BLaER1 (cell line): ENCODE measurements around the gene CCR3.

Experiments used
- H3K27ac ChIP-seq: shearing (Covaris generic); formaldehyde crosslinking; 2 replicates; pipeline ENCODE4 v1.8.1; 2022
- H3K27me3 ChIP-seq: shearing (Covaris generic); formaldehyde crosslinking; 2 replicates; pipeline ENCODE4 v1.8.1; 2022
- H3K36me3 ChIP-seq: shearing (Covaris generic); formaldehyde crosslinking; 2 replicates; pipeline ENCODE4 v1.8.1; 2022
- H3K4me1 ChIP-seq: shearing (Covaris generic); formaldehyde crosslinking; 2 replicates; pipeline ENCODE4 v1.8.1; 2022
- H3K4me2 ChIP-seq: shearing (Covaris generic); formaldehyde crosslinking; 2 replicates; pipeline ENCODE4 v1.8.1; 2022
- H3K4me3 ChIP-seq: shearing (Covaris generic); formaldehyde crosslinking; 2 replicates; pipeline ENCODE4 v1.8.1; 2022
- H3K9ac ChIP-seq: shearing (Covaris generic); formaldehyde crosslinking; 2 replicates; pipeline ENCODE4 v1.8.1; 2022
- H3K9me3 ChIP-seq: shearing (Covaris generic); formaldehyde crosslinking; 2 replicates; pipeline ENCODE4 v1.8.1; 2022
- H4K20me1 ChIP-seq: shearing (Covaris generic); formaldehyde crosslinking; 2 replicates; pipeline ENCODE4 v1.8.1; 2022
- Cebpa-rat ChIP-seq: shearing (Covaris generic); IDR thresholded peaks from 2 replicates; pipeline ENCODE4 v1.8.1; 2022

The CCR3 gene

GRCh38 chr3:46269556-46269955 is 27.3 kb downstream of the CCR3 start:
- Histone ChIP-seq H3K4me1 (no peaks in the 10 kb centered on the region), H3K4me3 (no peak overlapping the region), H3K27ac (no peak overlapping the region), H3K9ac (no peak overlapping the region), H4K20me1 (no peaks in the 10 kb centered on the region), H3K36me3 (no peaks in the 10 kb centered on the region), H3K27me3 (no peaks in the 10 kb centered on the region), H3K9me3 (no peaks in the 10 kb centered on the region), H3K4me2 (no peak overlapping the region)
- no peak for TF ChIP-seq Cebpa-rat

- Histone ChIP-seq H3K4me2 (no peak overlapping the region), H3K27ac (no peak overlapping the region)
Measured at GRCh38 chr3:46270474-46270873, 28.2 kb downstream of the CCR3 start.

GRCh38 chr3:46271209-46271745 is 29.0 kb downstream of the CCR3 start:
- no peaks in the 10 kb centered on the region for H4K20me1 ChIP-seq
- no peaks in the 10 kb centered on the region for H3K36me3 ChIP-seq
- 0 out of 2 replicates have a peak, but pooled peaks cover under 1% of the 10 kb centered on the region for H3K9me3 ChIP-seq
- H3K27me3 ChIP-seq: no peaks in the 10 kb centered on the region
- no peaks in the 10 kb centered on the region for H3K4me1 ChIP-seq
- no peak overlapping the region for H3K4me3 ChIP-seq
- H3K4me2 ChIP-seq: no peak overlapping the region
- H3K27ac ChIP-seq: no peak overlapping the region
- no peak overlapping the region for H3K9ac ChIP-seq
- TF ChIP-seq Cebpa-rat: no peak

More at GRCh38 chr3:46270474-46270873, 28.2 kb downstream of the CCR3 start:
- H4K20me1 ChIP-seq: no peaks in the 10 kb centered on the region
- H3K4me3 ChIP-seq: no peak overlapping the region
- TF ChIP-seq Cebpa-rat: no peak
- no peaks in the 10 kb centered on the region for H3K4me1 ChIP-seq
- no peak overlapping the region for H3K9ac ChIP-seq
- no peaks in the 10 kb centered on the region for H3K9me3 ChIP-seq
- no peaks in the 10 kb centered on the region for H3K36me3 ChIP-seq
- no peaks in the 10 kb centered on the region for H3K27me3 ChIP-seq

- no peak overlapping the region for H3K4me2 ChIP-seq
- no peak overlapping the region for H3K9ac ChIP-seq
- no peak overlapping the region for H3K27ac ChIP-seq
- H3K9me3 ChIP-seq: 0 out of 2 replicates have a peak, but pooled peaks cover 6% of the 10 kb centered on the region
- no peaks in the 10 kb centered on the region for H3K4me1 ChIP-seq
- H3K4me3 ChIP-seq: no peak overlapping the region
- H3K36me3 ChIP-seq: no peaks in the 10 kb centered on the region
- TF ChIP-seq Cebpa-rat: no peak
- H3K27me3 ChIP-seq: no peaks in the 10 kb centered on the region
- no peaks in the 10 kb centered on the region for H4K20me1 ChIP-seq
Measured at GRCh38 chr3:46272028-46272451, 29.8 kb downstream of the CCR3 start.

GRCh38 chr3:46276497-46277099 is 34.3 kb downstream of the CCR3 start:
- Histone ChIP-seq H4K20me1 (no peaks in the 10 kb centered on the region), H3K4me1 (no peaks in the 10 kb centered on the region), H3K4me3 (no peak overlapping the region), H3K36me3 (no peaks in the 10 kb centered on the region), H3K9ac (no peak overlapping the region), H3K9me3 (peaks cover 31% of the 10 kb centered on the region), H3K27me3 (no peaks in the 10 kb centered on the region), H3K4me2 (no peak overlapping the region), H3K27ac (no peak overlapping the region)
- TF ChIP-seq Cebpa-rat: no peak

GRCh38 chr3:46277476-46277875 is 35.2 kb downstream of the CCR3 start:
- H3K36me3 ChIP-seq: no peaks in the 10 kb centered on the region
- no peaks in the 10 kb centered on the region for H4K20me1 ChIP-seq
- peaks cover 31% of the 10 kb centered on the region for H3K9me3 ChIP-seq
- H3K4me2 ChIP-seq: no peak overlapping the region
- TF ChIP-seq Cebpa-rat: no peak
- H3K9ac ChIP-seq: no peak overlapping the region
- no peak overlapping the region for H3K27ac ChIP-seq
- H3K4me3 ChIP-seq: no peak overlapping the region
- H3K4me1 ChIP-seq: no peaks in the 10 kb centered on the region
- H3K27me3 ChIP-seq: no peaks in the 10 kb centered on the region

GRCh38 chr3:46278816-46279672 is 36.8 kb downstream of the CCR3 start:
- no peak for TF ChIP-seq Cebpa-rat
- Histone ChIP-seq H3K36me3 (no peaks in the 10 kb centered on the region), H4K20me1 (no peaks in the 10 kb centered on the region), H3K4me2 (no peak overlapping the region), H3K4me3 (no peak overlapping the region), H3K27me3 (no peaks in the 10 kb centered on the region), H3K4me1 (no peaks in the 10 kb centered on the region), H3K9ac (no peak overlapping the region), H3K27ac (no peak overlapping the region), H3K9me3 (peaks cover 31% of the 10 kb centered on the region)

- Histone ChIP-seq H3K27ac (no peak overlapping the region), H3K4me2 (no peak overlapping the region), H3K36me3 (no peaks in the 10 kb centered on the region), H3K4me3 (no peak overlapping the region), H3K9me3 (peaks cover 31% of the 10 kb centered on the region), H3K4me1 (no peaks in the 10 kb centered on the region), H3K9ac (no peak overlapping the region), H4K20me1 (no peaks in the 10 kb centered on the region), H3K27me3 (no peaks in the 10 kb centered on the region)
- TF ChIP-seq Cebpa-rat: no peak
Measured at GRCh38 chr3:46280105-46280797, 38.0 kb downstream of the CCR3 start.

GRCh38 chr3:46281551-46281950 is 39.3 kb downstream of the CCR3 start:
- Histone ChIP-seq H3K4me1 (no peaks in the 10 kb centered on the region), H3K27ac (no peak overlapping the region), H3K27me3 (no peaks in the 10 kb centered on the region), H3K4me3 (no peak overlapping the region), H3K4me2 (no peak overlapping the region), H3K36me3 (no peaks in the 10 kb centered on the region), H3K9me3 (peaks cover 28% of the 10 kb centered on the region), H3K9ac (no peak overlapping the region), H4K20me1 (no peaks in the 10 kb centered on the region)
- no peak for TF ChIP-seq Cebpa-rat
